Measurements from ENCODE around the gene MED15. TPM values are rescaled to one million over a fixed set of nuclear protein-coding genes. Genes with fewer than 3 reads are reported as not detected.
"Not testable (repeated sequence)": the region's sequence is repeated elsewhere in the genome, so short reads cannot be mapped to it uniquely, and the experiment has no call there.

MED15 gene
- polyA plus RNA-seq, 1 donor: 47.7 TPM

DNA sequence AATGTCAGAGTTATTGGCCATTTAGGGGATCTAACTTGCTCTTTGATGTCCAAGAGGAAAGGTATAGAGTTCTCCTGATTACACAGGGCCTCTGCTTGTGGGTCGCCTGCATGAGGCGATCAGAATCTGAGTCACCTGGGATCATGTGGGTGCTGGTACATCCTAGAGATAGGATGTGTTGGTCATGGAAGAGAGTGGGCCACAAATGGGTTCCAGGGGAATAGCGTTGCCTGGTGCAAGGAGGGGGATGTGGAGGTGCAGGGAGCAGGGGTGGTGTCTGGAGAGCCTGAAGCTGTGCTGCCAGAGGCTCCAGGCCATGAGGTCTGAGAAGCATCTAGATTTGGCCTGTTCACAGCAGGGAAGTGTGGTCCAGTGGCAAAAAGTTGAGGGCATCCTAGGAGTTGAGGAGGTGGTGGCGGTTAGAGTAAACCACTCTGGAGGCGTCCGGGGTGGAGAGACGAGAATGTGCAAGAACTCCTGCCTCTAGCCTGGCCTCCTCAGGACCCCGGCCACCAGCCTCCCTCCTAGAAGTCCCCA, 92.8 kb downstream of the MED15 start:
- no peak for DNase-seq

DNA sequence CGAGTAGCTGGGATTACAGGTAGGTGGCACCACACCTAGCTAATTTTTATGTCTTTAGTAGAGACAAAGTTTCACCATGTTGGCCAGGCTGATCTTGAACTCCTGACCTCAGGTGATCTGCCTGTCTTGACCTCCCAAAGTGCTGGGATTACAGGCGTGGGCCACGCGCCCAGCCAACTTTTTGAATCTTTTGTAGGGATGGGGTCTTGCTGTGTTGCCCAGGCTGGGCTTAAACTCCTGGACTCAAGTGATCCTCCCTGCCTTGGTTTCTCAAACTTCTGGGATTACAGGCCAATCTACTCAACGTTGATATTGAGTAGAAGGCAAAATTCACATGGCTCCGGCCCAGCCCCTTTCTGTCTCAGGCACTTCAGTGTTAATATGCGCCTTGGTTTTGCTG, 93.9 kb downstream of the MED15 start:
- DNase-seq: no peak

DNA sequence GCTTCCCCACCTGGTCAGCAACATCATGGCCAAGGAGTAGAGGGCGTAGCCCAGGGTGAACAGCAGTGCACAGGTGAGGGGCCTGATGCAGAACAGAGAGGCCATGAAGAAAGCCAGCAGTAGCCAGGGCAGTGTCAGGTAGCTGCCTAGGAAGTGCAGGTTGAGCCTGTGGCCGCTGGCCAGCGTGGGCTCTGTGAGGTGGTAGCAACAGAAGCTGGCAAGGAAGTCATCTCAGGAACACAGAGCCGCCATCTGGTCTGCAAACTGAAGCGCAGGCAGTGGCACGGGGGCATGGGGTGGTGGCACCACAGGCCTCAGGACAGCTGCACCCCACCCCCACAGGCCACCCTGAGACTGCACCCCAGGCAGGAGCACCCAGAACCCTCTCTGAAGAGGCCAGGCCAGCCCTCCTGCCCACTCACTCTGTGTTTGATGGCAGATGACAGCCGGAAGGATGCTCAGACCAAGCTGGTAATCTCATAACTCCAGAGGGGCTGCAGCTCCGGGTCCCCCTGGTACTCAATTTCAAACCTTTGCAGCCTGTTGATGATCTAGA, 95.3 kb downstream of the MED15 start:
- no peak for DNase-seq

DNA sequence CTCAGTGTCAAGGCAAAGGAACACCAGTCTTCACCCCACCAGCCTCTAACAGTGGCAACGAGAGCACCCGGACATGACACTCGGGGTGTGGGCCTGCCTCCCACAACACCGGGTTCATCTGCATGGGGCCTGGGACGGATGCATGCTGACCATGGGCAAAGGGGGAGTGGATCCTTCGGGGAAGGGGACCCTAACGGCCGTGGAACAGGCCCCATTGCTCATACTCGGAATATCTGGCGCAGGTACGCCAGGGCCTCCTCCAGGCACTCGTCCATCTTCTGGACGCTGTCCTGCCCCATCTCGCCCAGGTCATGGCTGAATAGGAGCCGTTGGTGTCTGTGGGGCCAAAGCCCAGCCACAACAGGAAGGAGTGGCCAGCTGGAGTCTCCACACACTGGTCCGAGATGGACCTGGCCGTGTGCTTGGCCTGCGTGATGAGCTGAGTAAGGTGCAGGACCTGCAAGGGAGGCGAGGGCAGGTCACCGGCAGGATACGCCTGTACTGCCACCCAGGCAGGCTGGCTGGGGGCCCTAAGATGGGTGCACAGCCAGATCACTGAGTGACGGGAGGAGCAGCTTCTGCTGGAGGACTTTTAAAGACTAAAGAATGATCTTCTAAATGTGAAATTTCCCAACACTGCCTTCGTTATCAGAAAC, 96.8 kb downstream of the MED15 start:
- DNase-seq: no peak

DNA sequence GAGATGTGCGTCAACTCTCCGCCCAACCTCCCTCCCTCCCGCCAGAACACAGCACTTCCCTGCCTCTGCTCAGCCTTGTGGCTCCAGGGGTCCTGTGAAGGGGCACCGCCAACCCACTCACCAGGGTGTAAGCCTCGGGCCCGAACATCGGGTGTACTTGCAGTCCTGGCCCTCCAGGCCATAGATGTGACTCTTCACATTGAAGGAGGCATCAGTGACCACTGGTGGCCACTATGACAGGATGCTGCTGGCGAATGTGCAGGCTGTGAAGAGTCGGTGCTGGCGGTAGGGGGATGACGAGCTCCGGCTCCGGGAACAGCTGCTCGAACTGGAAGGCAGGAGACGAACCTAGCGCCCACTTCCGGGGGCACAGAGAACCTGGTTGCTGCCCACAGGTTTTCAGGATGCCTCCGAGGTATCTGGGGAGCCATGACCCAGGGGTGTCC, 97.4 kb downstream of the MED15 start:
- DNase-seq: no peak

DNA sequence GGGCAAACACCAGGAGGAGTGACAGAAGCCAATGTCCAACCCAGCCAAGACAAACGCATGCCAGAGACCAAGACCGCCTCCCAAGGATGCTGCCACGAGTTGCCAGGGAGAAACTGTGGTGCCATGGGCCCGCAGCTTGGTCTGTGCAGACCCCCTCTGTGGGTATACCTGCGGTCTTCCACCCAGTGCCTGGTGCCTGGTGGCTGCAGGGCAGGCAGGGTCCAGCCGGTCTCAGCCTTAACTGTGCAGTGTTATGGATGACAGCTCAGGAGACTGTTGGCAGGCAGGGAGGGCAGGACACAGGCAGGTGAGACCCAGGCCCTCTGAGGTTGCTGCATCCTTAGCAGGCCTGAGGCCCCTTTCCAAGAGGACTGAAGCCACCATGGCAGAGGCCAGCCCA, 97.9 kb downstream of the MED15 start:
- DNase-seq: no peak

DNA sequence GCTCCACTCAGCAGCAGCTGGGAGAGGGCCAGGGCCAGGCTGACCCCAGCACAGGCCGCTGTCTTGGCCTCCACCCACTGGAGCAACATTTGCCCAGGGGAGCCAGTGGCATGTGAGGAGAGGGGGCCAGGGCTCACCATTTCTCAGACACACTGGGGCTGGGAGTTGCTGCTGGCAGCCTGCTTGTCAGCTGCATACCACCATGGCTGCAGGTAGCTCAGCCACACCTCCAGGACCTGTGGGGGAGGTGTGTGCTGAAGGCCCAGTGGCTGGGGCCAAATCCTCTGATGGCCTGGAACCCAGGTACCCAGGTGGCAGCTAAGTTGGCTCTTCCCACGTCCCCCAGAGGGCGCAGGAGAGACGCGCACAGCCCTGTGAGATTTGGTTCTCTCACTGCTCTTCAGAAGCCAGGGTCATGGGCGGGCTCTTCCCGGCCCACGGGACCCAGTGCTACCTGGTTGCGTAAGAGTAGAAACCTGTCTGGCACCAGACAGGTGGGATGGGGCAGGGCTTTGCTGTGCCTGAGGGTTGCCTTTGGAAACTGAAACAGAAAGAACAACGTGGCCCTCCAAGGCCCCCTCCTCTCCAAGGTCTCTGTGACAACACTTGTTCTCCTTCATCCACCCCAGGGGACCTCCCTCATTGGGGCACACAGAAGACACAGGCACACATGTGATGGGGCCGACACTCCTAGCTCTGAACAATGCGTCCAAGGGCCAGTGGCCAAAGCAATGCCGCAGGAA, 98.8 kb downstream of the MED15 start:
- DNase-seq: peak; percentile 61

DNA sequence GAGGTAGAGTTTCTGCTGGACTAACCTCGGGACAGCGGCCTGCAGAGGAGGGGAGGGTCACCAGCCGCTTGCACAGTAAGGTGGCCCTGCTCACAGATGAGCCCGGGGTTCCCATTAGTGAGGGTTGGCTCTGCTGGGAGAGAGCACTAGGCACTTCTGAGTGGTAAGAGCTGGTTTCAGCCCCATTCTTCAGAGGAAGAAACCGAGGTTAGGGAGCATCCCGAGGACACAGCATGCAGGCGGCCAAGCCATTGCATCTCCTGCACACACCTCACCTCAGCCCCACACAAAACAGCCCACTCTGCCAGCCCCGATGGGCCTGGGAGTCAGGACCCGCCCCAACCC, 99.3 kb downstream of the MED15 start:
- no peak for DNase-seq

DNA sequence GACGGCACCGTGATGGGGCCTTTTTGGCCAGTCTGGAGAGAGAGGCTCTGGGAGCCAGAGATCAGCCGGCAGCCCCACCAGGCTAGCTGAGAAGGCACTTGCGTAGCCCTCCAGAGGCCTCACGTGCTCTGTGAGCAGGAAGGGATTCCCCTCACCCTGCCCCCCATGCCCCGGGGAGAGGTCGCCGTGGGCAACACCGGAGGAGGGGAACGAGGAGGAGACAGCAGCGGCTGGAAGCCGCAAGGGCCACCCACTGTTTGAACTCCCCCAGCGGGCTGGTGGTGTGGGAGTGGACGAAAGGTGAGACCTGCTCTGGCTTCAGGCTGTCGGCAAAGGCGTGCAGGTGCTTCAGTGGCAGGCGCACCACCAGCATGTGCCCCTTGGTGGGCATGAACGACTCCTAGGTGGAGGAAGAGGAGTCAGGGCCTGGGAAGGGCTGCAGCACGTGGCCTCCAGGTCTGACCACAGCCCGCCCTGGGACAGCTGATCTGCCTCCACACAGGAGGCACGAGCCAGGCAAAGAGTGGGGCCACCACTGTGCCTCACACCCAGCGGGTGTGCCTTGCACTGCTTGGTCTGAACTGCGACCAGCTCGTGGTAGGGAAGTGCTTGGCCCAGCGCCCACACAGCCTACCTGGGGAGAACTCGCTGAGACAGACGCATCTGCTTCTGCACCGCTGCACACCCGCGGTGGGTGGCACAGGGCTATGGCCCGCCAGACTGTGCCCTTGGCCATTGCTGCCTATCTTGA, 99.9 kb downstream of the MED15 start:
- no peak for DNase-seq

DNA sequence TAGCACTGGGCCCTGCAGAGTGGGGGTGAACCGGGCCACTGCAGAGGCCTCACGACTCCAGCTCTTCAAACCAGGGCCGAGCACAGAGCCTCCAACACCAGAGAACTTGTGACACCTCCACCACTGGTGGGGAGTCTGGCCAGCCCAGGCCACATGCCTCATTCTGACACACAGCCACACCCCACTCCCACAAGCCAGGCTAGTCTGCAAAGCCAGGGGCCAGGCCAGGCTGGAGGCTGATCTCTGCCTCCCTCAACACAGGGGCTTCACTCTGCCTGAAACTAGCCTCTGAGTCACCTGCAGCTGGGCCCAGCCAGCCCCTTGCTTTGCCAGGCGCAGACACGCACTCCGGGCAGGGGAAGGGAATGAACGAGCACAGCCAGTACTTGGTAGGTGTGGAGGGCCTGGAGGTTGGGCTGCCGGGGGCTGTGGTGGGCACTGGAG, 102.9 kb downstream of the MED15 start:
- no peak for DNase-seq

DNA sequence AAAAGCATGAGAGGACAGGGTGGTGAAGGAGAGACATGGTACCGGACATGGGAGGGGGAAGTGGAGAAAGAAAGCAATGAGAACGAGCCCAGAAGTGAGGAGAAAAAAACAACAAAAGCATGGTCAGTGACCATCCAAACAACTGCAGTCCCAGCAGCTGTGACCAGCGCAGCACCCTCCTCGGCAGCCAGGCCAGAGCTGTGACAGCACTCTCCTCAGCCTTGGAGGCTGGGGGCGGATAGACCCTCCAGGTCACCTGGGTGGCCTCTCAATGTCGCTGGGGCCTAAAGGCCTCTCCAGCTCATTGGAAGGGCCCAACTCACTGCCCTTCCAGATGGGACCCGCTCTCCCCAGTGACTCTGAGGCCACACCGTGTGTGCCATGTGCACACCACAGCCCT, 103.3 kb downstream of the MED15 start:
- DNase-seq: no peak

DNA sequence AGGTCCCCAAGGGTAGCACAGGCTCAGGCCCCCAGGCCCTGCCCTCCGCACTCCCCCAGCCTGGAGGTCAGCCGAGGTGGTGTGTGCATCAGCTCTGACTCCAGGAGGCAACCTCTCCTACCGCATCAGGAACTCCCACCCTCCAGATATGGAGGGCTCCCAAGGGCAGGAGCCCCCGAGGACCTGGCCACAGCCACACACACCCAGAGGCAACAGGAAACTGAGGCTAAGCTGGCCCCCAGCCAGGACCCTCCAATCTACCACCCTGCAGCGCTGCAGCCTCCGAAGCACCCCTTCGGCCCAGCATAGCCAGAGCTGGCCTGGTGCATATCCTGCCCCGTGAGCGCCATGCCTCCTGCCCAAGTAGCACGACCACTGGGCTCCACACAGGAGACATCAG, 104.0 kb downstream of the MED15 start:
- no peak for DNase-seq

DNA sequence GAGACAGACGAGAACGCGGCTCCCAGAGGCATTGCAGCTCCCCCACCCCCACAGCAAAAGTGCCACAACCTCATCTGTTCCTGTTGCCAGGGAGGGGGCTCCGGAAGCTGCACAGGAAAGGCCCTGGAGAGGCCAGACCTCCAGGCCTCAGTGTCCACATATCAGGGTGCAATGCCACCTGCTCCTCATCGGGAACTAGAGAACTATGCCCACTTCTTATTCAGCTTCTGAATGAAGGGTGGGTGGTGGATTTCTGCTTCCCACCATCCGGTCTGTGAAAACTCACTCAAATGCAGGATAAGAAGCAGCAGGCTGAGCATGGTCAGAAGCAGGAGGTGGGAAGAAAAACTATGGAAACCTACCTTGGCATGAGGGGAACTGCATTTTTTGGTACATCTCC, 105.9 kb downstream of the MED15 start:
- DNase-seq: no peak

DNA sequence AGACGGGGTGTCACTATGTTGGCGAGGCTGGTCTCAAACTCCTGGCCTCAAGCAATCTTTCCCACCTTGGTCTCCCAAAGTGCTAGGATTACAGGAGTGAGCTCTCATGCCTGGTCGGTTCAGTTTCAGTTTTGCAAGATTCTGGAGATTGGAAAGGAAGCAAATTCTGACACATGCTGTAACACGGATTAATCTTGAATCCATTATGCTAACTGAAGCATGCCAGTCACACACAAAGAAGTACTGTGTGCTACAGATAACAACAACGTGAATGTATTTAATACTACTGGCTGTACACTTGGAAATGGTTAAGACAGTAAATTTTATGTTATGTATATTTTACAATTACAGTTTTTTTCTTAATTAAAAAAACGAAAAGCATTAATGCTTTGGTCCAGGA, 107.6 kb downstream of the MED15 start:
- no peak for DNase-seq

DNA sequence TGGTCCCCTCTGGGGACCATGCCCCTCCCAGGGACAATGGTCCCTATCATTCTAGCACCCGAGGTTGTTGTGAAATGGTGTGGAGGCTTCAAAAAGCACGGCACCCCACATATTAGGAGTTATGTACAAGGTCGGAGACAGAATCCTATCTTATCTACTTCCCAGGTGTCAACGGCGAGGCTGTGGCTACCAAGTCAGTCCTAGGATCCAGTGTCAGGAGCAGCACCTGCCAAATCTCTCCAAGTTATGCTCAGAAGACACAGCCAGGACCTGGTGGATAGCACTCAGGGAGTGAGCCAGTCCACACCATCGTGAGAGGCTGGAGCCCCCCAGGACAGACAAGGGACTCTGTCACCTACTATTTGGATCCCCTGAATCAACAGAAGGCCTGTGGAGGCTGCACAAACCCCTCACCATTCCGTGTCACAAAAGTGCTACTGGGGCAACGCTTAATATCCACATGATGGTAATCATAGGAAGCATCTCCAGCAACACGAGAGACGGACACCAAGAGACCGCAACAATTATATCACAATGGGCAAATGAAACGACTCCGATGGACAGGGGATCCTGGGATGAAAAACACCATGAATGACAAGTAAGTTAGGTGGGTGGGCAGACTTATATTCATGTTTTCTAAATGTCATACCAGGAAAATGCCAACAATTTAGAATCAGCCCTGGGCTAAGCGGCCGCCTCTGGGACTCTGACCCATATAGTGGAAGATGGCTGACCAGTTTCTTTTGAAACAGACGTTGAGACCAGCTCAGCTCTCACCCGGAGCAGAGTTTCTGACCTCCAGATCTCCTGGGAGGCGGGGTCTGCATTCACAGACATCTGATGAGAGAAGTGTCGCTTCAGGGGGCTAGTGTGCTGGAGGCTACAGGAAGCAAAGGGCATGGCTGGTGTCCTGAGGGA, 108.4 kb downstream of the MED15 start:
- no peak for DNase-seq

DNA sequence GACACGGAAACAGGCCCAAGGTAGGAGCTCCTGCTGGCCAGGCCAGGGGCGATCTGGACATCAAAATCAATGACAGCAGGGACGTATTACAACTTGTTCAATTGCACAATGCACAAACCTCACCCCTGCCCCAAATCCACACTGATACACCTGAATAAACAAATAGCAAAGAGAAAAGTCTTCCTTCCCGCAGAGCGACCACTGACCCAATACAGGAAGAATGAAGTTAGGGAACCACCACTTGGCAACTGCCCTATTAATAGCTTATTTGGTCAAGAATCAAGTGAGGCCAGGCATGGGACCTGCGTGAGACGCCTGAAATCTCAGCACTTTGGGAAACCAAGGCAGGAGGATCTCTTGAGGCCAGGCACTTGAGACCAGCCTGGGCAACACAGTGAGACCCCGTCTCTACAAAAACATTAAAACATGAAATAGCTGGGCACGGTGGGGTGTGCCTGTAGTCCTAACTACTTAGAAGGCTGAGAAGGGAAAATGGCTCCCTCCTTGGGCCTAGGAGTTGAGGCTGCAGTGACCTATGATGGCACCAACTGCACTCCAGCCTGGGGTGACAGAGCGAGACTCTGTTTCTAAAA, 109.1 kb downstream of the MED15 start:
- no peak for DNase-seq

DNA sequence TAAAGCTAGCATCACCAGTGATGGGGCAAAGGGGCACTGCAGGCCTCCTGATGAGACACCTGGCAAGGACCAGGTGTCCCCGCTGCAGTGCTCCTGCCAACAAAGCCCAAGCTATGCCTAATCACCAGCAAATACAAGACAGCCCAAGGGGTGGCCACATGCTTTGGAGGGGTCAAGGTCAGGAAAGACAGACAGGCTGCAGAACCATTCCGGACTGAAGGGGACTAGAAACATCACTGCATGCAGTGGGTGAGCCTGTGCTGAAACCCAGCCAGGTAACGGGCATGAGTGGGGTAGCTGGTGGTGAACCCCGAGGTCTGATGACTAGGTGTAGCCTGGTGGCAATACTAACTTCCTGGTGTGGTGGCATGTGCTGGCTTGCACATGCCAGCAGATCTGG, 111.1 kb downstream of the MED15 start:
- no peak for DNase-seq

DNA sequence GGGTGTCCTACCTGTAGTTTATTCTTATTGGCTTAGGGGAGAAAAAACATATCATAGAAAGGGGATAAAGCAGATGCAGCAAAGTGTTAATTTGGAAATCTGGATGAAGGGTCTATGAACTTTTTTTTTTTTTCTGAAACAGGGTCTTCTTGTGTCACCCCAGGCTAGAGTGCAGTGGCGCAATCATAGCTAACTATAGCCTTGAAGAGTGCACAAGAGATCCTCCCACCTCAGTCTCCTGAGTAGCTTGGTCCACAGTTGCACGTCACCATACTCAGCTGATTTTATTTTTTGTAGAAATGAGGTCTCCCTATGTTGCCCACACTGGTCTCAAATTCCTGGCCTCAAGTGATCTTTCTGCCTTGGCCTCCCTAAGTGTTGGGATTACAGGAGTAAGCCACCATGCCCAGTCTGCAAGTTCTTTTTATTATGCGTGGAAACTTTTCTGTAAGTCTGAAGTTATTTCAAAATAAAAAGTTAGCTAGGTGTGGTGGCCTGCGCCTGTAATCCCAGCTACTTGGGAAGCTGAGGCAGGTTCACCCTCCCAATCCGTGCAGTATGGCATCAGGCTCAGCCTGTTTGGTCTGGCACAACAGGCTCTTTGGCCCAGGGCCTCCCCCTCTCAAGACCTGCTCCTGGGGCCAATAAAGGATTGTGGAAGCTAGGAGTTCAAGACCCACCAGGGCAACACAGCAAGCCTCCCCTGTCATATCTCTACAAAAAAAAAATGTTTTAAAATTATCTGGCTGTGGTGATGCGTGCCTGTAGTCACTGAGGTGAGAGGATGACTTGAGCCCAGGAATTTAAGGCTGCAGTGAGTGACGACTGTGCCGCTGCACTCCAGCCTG, 111.9 kb downstream of the MED15 start:
- DNase-seq: no peak

DNA sequence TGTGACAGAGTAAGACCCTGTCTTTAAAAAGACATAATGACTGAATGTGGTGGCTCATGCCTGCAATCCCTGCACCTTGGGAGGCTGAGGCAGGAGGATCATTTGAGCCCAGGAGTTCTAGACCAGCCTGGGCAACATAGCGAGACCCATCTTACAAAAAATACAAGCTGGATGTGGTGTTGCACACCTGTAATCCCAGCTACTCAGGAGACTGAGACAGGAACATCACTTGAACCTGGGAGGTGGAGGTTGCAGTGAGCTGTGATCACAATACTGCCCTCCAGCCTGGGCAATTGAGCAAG, 112.4 kb downstream of the MED15 start:
- not testable (repeated sequence) for DNase-seq

DNA sequence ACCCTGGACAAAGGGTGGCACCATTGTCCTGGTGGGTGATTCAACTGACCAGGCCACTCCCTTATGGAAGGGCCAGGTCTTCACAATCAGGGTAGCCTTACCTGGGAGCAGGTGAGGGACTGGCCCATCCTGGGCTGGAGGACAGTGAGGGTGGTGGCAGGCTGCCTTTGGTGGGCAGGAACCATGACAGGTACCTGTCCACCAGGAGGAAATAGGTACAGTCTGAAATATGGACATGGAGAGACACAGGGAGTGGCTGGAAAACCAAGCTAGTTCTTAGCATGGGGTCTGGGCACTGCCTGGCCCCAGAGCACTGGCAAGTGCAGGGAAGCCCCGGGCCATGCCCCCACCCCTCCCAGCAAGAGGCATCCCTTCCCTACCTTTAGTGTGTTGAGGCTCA, 113.8 kb downstream of the MED15 start:
- DNase-seq: no peak

Data from left kidney (tissue), 2 donors.